ENCODE results near the gene SLC6A18.

- no peak for TF ChIP-seq POLR2AphosphoS5 (IDR thresholded peaks at IDR 0.05)
- TF ChIP-seq CTCF (IDR thresholded peaks at IDR 0.05) = no peak
- no peak for TF ChIP-seq EP300 (IDR thresholded peaks at IDR 0.05)
Measured at GRCh38 chr5:1184481-1184880, 40.7 kb upstream of the SLC6A18 start.

Data from gastroesophageal sphincter (tissue), 3 donors.